Right ventricle myocardium superior (tissue), 1 donor: ENCODE data around the gene KRTAP10-12. TPM values are rescaled to one million over a fixed set of nuclear protein-coding genes. Genes with fewer than 3 reads are reported as not detected.

Experiments
- ATAC-seq: fragments of 200-7000 bp; cut with Tn5 transposase; one replicate; pipeline ENCODE4 v1.9.1; 2020; ENCODE audit warnings: mild to moderate bottlenecking; ENCODE audit not compliant: poor library complexity
- DNase-seq: peaks from one replicate; pipeline ENCODE4 v3.0.0-alpha.2; 2020
- intact Hi-C: fragments of 100-400 bp; cut with DNase I; formaldehyde crosslinking; loops from one replicate; pipeline ENCODE4 v1.11.2; 2022
- total RNA-seq: library from RNA; stranded (reverse); fragmentation: NEBNext Ultra II Directional; extraction: Animal tissue kit (Norgen Biotek cat#: 25700); gene quantifications from one replicate; pipeline ENCODE4 v1.2.1, GENCODE V29; 2021
- donor health status: DM: no; HTN: yes; CAD: no; lungs with severe emphysema.

The KRTAP10-12 gene
- total RNA-seq, 1 donor from 2014 or later, result not detected

- ATAC-seq (no peak), DNase-seq (no peak)
- intact Hi-C loops, result no loop called here
These were observed 10.0 kb downstream of the KRTAP10-12 start for GRCh38 chr21:44706706-44707581.

GRCh38 chr21:44708213-44708865, 11.4 kb downstream of the KRTAP10-12 start:
- DNase-seq (no peak), ATAC-seq (peak; percentile 67)

GRCh38 chr21:44708866-44709425, 12.0 kb downstream of the KRTAP10-12 start:
- DNase-seq, result no peak
- no peak for ATAC-seq
- intact Hi-C loops, result no loop called here

More at GRCh38 chr21:44708213-44708865, 11.4 kb downstream of the KRTAP10-12 start:
- intact Hi-C loops, result no loop called here

- ATAC-seq (peak; percentile 74), DNase-seq (no peak)
- intact Hi-C loops, result no loop called here
These were observed 12.7 kb downstream of the KRTAP10-12 start for GRCh38 chr21:44709426-44710293.

GRCh38 chr21:44710294-44710665, 13.3 kb downstream of the KRTAP10-12 start:
- intact Hi-C loops, result no loop called here
- ATAC-seq (no peak), DNase-seq (no peak)

- ATAC-seq, result no peak
- intact Hi-C loops, result no loop called here
- DNase-seq, result no peak
These were observed 13.9 kb downstream of the KRTAP10-12 start for GRCh38 chr21:44710756-44711326.

GRCh38 chr21:44711327-44712202, 14.6 kb downstream of the KRTAP10-12 start, which contains the start of gene TSPEAR:
Gene TSPEAR (minus strand): TSS chr21:44711572. CDS start chr21:44711514, 58 bp downstream.
- DNase-seq (no peak), ATAC-seq (no peak)
- intact Hi-C loops, result no loop called here

GRCh38 chr21:44712203-44713028, 15.4 kb downstream of the KRTAP10-12 start:
- intact Hi-C loops, result no loop called here
- ATAC-seq (no peak), DNase-seq (no peak)

- intact Hi-C loops, result no loop called here
- ATAC-seq (no peak), DNase-seq (no peak)
These were observed 16.2 kb downstream of the KRTAP10-12 start for GRCh38 chr21:44713130-44713529.

- DNase-seq, result no peak
- no peak for ATAC-seq
These were observed 16.9 kb downstream of the KRTAP10-12 start for GRCh38 chr21:44713846-44714245.

GRCh38 chr21:44714905-44715304, 17.9 kb downstream of the KRTAP10-12 start:
- intact Hi-C loops, result no loop called here
- no peak for DNase-seq

More at GRCh38 chr21:44713846-44714245, 16.9 kb downstream of the KRTAP10-12 start:
- intact Hi-C loops, result no loop called here

GRCh38 chr21:44716984-44717383, 20.0 kb downstream of the KRTAP10-12 start:
- ATAC-seq (no peak), DNase-seq (no peak)
- intact Hi-C loops, result no loop called here

More at GRCh38 chr21:44714905-44715304, 17.9 kb downstream of the KRTAP10-12 start:
- ATAC-seq, result no peak

- intact Hi-C loops, result no loop called here
- no peak for DNase-seq
- no peak for ATAC-seq
These were observed 21.1 kb downstream of the KRTAP10-12 start for GRCh38 chr21:44718093-44718492.

- ATAC-seq (no peak), DNase-seq (no peak)
- intact Hi-C loops, result no loop called here
These were observed 21.6 kb downstream of the KRTAP10-12 start for GRCh38 chr21:44718571-44718970.

GRCh38 chr21:44720170-44720569, 23.2 kb downstream of the KRTAP10-12 start:
- intact Hi-C loops, result no loop called here
- DNase-seq, result no peak
- ATAC-seq, result peak; percentile 18

- ATAC-seq (no peak), DNase-seq (no peak)
- intact Hi-C loops, result no loop called here
These were observed 25.8 kb downstream of the KRTAP10-12 start for GRCh38 chr21:44722731-44723130.
